OCI-LY7 (cell line): ENCODE results near the gene MAP3K2. TPM values are rescaled to one million over a fixed set of nuclear protein-coding genes. Genes with fewer than 3 reads are reported as not detected.

Experiments used
- BruUV-seq: library from RNA; stranded (reverse); fragments of 400-500 nt; replicated peaks from 2 replicates; lab custom pipeline; 2021; lab: Mats Ljungman, UMichigan
- CTCF ChIA-PET: fragments of 300-600 bp; sonication (Branson Sonifier 250); formaldehyde crosslinking; loops from one replicate; lab custom pipeline; 2022; ENCODE audit warnings: antibody characterized with exemption; ENCODE audit not compliant: unreplicated experiment; lab: Charles Lee
- POLR2A ChIA-PET: fragments of 300-600 bp; sonication (Branson Sonifier 250); formaldehyde crosslinking; loops from one replicate; lab custom pipeline; 2022; ENCODE audit warnings: antibody characterized with exemption; lab: Charles Lee
- DNase-seq: peaks from one replicate; pipeline ENCODE4 v3.0.0-alpha.2; 2015; ENCODE audit warnings: low spot score
- H2AFZ ChIP-seq: fragments of 200-600 bp; sonication (generic), shearing (Covaris generic); 2 replicates; pipeline ENCODE4 v1.6.1; 2014; ENCODE audit warnings: mild to moderate bottlenecking, antibody characterized with exemption, low read length, moderate library complexity
- H3K27ac ChIP-seq: fragments of 200-600 bp; sonication (generic); 2 replicates; pipeline ENCODE4 v1.5.1; 2014; ENCODE audit warnings: mixed run types, low read depth, mild to moderate bottlenecking, moderate library complexity, low read length, inconsistent platforms; ENCODE audit not compliant: poor library complexity, severe bottlenecking
- H3K36me3 ChIP-seq: fragments of 200-600 bp; sonication (generic); 2 replicates; pipeline ENCODE4 v1.6.1; 2014; ENCODE audit warnings: mild to moderate bottlenecking, antibody characterized with exemption, low read length, moderate library complexity, mixed read lengths; ENCODE audit not compliant: insufficient read depth
- H3K4me1 ChIP-seq: fragments of 200-600 bp; sonication (generic); 2 replicates; pipeline ENCODE4 v1.5.1; 2014; ENCODE audit warnings: mild to moderate bottlenecking, low read length; ENCODE audit not compliant: insufficient read depth, poor library complexity, severe bottlenecking
- H3K4me2 ChIP-seq: fragments of 200-600 bp; sonication (generic); 2 replicates; pipeline ENCODE4 v1.6.1; 2014; ENCODE audit warnings: mild to moderate bottlenecking, low read length
- H3K4me3 ChIP-seq: fragments of 200-600 bp; sonication (generic); 2 replicates; pipeline ENCODE4 v1.5.1; 2014; ENCODE audit warnings: mild to moderate bottlenecking, low read depth, low read length; ENCODE audit not compliant: poor library complexity, severe bottlenecking
- H3K79me2 ChIP-seq: fragments of 200-600 bp; sonication (generic); 2 replicates; pipeline ENCODE4 v1.6.1; 2016; ENCODE audit warnings: low read depth, mild to moderate bottlenecking, low read length, moderate library complexity, mixed read lengths; ENCODE audit not compliant: insufficient read depth
- H3K9me2 ChIP-seq: fragments of 200-600 bp; sonication (generic); 2 replicates; pipeline ENCODE4 v1.6.1; 2016; ENCODE audit warnings: mild to moderate bottlenecking, low read length, mixed read lengths; ENCODE audit not compliant: insufficient read depth
- H3K9me3 ChIP-seq: fragments of 200-600 bp; sonication (generic); 2 replicates; pipeline ENCODE4 v1.6.1; 2014; ENCODE audit warnings: mild to moderate bottlenecking, mixed run types, low read length, mixed read lengths
- H4K20me1 ChIP-seq: fragments of 200-600 bp; sonication (generic); 2 replicates; pipeline ENCODE4 v1.6.1; 2014; ENCODE audit warnings: mild to moderate bottlenecking, antibody characterized with exemption, low read length, moderate library complexity, mixed read lengths; ENCODE audit not compliant: insufficient read depth
- EZH2phosphoT487 ChIP-seq: fragments of 200-600 bp; sonication (generic); IDR thresholded peaks from 2 replicates; pipeline ENCODE4 v1.6.1; 2018; ENCODE audit warnings: low read depth, borderline replicate concordance, mild to moderate bottlenecking, mixed run types, antibody characterized with exemption, low read length, moderate library complexity, mixed read lengths
- intact Hi-C: fragments of 100-400 bp; cut with micrococcal nuclease; formaldehyde crosslinking; loops from one replicate; pipeline ENCODE4 v1.10.0; 2022; ENCODE audit not compliant: unreplicated experiment
- total RNA-seq, 2 experiments: library from RNA; depleted of rRNA in 1 of 2; stranded (reverse); fragments of >200 nt in 1 of 2; shearing (Covaris generic) in 1 of 2; gene quantifications; 2 replicates each; pipeline ENCODE4 v1.2.3, GENCODE V29; 2014 to 2022
- TF ChIP-seq, protein P1 (sequence below): fragments of 200-600 bp; sonication (generic); conservative IDR thresholded peaks from 2 replicates; pipeline ENCODE4 v1.5.1; 2014; ENCODE audit warnings: mild to moderate bottlenecking, antibody characterized with exemption, low read length, moderate library complexity, mixed read lengths

The MAP3K2 gene
- total RNA-seq, 2 experiments from 2014 or later, result 33.2 to 52.5 TPM

DNA sequence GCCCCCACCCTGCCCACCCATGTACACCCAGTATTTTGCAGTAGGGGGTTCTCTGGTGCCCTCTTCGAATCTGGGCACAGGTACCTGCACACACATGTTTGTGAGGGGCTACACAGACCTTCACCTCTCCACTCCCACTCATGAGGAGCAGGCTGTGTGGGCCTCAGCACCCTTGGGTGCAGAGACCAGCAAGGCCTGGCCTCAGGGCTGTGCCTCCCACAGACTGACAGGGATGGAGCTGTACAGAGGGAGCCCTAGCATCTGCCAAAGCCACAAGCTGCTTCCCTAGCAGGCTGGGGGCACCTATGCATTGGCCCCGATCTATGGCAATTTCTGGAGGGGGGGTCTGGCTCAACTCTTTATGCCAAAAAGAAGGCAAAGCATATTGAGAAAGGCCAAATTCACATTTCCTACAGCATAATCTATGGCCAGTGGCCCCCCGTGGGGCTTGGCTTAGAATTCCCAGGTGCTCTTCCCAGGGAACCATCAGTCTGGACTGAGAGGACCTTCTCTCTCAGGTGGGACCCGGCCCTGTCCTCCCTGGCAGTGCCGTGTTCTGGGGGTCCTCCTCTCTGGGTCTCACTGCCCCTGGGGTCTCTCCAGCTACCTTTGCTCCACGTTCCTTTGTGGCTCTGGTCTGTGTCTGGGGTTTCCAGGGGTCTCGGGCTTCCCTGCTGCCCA is 39.7 kb upstream of the MAP3K2 start:
- ChIA-PET CTCF (no interaction called here), POLR2A (interaction anchor here (1.0 kb wide), 1 partner anchor 34 kb away, joined by 3 read pairs; no protein-coding TSS in a partner anchor)
- Histone ChIP-seq H3K36me3 (no peaks in the 10 kb centered on the region), H3K4me2 (no peak overlapping the region), H3K4me1 (no peaks in the 10 kb centered on the region), H3K79me2 (no peaks in the 10 kb centered on the region), H3K9me2 (no peaks in the 10 kb centered on the region), H2AFZ (no peak overlapping the region), H3K4me3 (no peak overlapping the region), H3K9me3 (no peaks in the 10 kb centered on the region), H3K27ac (no peak overlapping the region), H4K20me1 (no peaks in the 10 kb centered on the region)
- intact Hi-C loops, result no loop called here
- no peak for DNase-seq
- no TSS peak for BruUV-seq
- TF ChIP-seq EZH2phosphoT487, result no peak
- TF ChIP-seq, protein P1, sequence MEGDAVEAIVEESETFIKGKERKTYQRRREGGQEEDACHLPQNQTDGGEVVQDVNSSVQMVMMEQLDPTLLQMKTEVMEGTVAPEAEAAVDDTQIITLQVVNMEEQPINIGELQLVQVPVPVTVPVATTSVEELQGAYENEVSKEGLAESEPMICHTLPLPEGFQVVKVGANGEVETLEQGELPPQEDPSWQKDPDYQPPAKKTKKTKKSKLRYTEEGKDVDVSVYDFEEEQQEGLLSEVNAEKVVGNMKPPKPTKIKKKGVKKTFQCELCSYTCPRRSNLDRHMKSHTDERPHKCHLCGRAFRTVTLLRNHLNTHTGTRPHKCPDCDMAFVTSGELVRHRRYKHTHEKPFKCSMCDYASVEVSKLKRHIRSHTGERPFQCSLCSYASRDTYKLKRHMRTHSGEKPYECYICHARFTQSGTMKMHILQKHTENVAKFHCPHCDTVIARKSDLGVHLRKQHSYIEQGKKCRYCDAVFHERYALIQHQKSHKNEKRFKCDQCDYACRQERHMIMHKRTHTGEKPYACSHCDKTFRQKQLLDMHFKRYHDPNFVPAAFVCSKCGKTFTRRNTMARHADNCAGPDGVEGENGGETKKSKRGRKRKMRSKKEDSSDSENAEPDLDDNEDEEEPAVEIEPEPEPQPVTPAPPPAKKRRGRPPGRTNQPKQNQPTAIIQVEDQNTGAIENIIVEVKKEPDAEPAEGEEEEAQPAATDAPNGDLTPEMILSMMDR, result no peak

DNA sequence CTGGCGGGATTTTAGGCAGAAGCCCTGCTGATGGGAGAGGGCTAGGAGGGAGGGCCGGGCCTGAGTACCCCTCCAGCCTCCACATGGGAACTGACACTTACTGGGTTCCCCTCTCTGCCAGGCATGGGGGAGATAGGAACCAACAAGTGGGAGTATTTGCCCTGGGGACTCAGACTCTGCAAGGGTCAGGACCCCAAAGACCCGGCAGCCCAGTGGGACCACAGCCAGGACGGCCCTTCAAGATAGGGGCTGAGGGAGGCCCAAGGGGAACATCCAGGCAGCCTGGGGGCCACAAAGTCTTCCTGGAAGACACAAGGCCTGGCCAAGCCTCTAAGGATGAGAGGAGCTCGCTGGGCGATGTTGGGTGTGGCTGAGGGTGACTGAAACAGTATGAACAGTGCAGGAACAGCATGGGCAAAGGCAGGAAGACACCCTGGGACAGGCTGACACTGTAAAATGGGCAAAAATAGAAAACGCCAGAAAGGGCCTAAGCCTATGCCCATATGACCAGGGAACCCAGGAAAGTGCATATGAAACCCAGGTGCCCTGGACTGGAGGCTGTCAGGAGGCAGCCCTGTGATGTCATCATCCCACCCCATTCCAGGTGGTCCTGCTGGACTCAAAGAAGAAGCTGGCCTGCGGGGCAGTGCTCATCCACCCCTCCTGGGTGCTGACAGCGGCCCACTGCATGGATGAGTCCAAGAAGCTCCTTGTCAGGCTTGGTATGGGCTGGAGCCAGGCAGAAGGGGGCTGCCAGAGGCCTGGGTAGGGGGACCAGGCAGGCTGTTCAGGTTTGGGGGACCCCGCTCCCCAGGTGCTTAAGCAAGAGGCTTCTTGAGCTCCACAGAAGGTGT is 39.0 kb upstream of the MAP3K2 start:
- no peak overlapping the region for H3K27ac ChIP-seq
- BruUV-seq, result no TSS peak
- TF ChIP-seq EZH2phosphoT487, result no peak
- TF ChIP-seq, protein P1, result no peak
- CTCF ChIA-PET, result interaction anchor here (1.1 kb wide), 1 partner anchor 9 kb away, joined by 3 read pairs; no protein-coding TSS in a partner anchor
- no peaks in the 10 kb centered on the region for H3K9me3 ChIP-seq
- H3K9me2 ChIP-seq, result no peaks in the 10 kb centered on the region
- intact Hi-C loops, result no loop called here
- H4K20me1 ChIP-seq, result no peaks in the 10 kb centered on the region
- no peaks in the 10 kb centered on the region for H3K36me3 ChIP-seq
- H2AFZ ChIP-seq, result no peak overlapping the region
- no peak overlapping the region for H3K4me3 ChIP-seq
- POLR2A ChIA-PET, result interaction anchor here (1.0 kb wide), 1 partner anchor 33 kb away, joined by 3 read pairs; no protein-coding TSS in a partner anchor
- H3K4me2 ChIP-seq, result no peak overlapping the region
- no peaks in the 10 kb centered on the region for H3K79me2 ChIP-seq
- H3K4me1 ChIP-seq, result no peaks in the 10 kb centered on the region
- DNase-seq, result no peak
